HEK293 (cell line): Measurements from ENCODE around the gene PPARGC1A.

Experiments used
- CTCF ChIA-PET: fragments of 350-600 bp; formaldehyde crosslinking; extraction: SDS; loops from one replicate; lab custom pipeline; 2021; ENCODE audit warnings: antibody characterized with exemption; lab: Yijun Ruan, JAX
- POLR2A ChIA-PET: fragments of 300-600 bp; formaldehyde crosslinking; extraction: SDS; loops from one replicate; lab custom pipeline; 2020; ENCODE audit warnings: antibody characterized with exemption, inconsistent platforms; lab: Yijun Ruan, JAX
- H3K27ac ChIP-seq: fragments of 200-500 bp; sonication (Bioruptor generic); 2 replicates; pipeline ENCODE4 v1.5.1; 2014; ENCODE audit warnings: low read depth, low read length, control low read depth, inconsistent platforms; ENCODE audit errors: extremely low read depth
- H3K36me3 ChIP-seq, 2 experiments: fragments of 200-500 bp in 1 of 2; sonication (Bioruptor generic) in 1 of 2; 1 replicate in 1 of 2; 2 replicates in 1 of 2; pipeline ENCODE4 v1.5.1; 2014 to 2017; ENCODE audit warnings: inconsistent platforms in 2 of 2, low read length in 2 of 2; ENCODE audit not compliant: control insufficient read depth in 2 of 2, insufficient read depth in 1 of 2
- H3K4me1 ChIP-seq: fragments of 200-500 bp; sonication (Bioruptor generic); 2 replicates; pipeline ENCODE4 v1.5.1; 2014; ENCODE audit warnings: mild to moderate bottlenecking, low read length, inconsistent platforms; ENCODE audit not compliant: control insufficient read depth, insufficient read depth
- H3K4me3 ChIP-seq: 2 replicates; pipeline ENCODE4 v1.5.1; 2011; ENCODE audit warnings: low read depth, mild to moderate bottlenecking, control low read depth, low read length, moderate library complexity
- H3K9me3 ChIP-seq: fragments of 200-500 bp; sonication (Bioruptor generic); 2 replicates; pipeline ENCODE4 v1.5.1; 2014; ENCODE audit warnings: low read depth, low read length, inconsistent platforms; ENCODE audit not compliant: control insufficient read depth, insufficient read depth
- ATF2 ChIP-seq: fragments of 450-650 bp; formaldehyde crosslinking; IDR thresholded peaks from 2 replicates; pipeline ENCODE4 v1.5.1; 2016; ENCODE audit warnings: missing biosample characterization, missing genetic modification characterization, low read depth
- BCL6B ChIP-seq: fragments of 450-650 bp; formaldehyde crosslinking; IDR thresholded peaks from 2 replicates; pipeline ENCODE4 v1.5.1; 2017; ENCODE audit warnings: missing biosample characterization, missing genetic modification characterization
- HOXA7 ChIP-seq: sonication (generic); formaldehyde crosslinking; IDR thresholded peaks from 2 replicates; pipeline ENCODE4 v1.8.1; 2022; ENCODE audit warnings: missing genetic modification reagents, borderline replicate concordance
- HOXC10 ChIP-seq: sonication (generic); formaldehyde crosslinking; IDR thresholded peaks from 2 replicates; pipeline ENCODE4 v1.8.1; 2023; ENCODE audit warnings: mild to moderate bottlenecking, missing genetic modification reagents
- KLF16 ChIP-seq: fragments of 450-650 bp; formaldehyde crosslinking; IDR thresholded peaks from 2 replicates; pipeline ENCODE4 v1.5.1; 2017; ENCODE audit warnings: missing biosample characterization, missing genetic modification characterization
- SP3 ChIP-seq: fragments of 450-650 bp; formaldehyde crosslinking; IDR thresholded peaks from 2 replicates; pipeline ENCODE4 v1.5.1; 2016; ENCODE audit warnings: missing biosample characterization, missing genetic modification characterization
- ZBTB44 ChIP-seq: fragments of 450-650 bp; IDR thresholded peaks from 2 replicates; pipeline ENCODE4 v1.5.1; 2018; ENCODE audit warnings: missing biosample characterization, mild to moderate bottlenecking, missing genetic modification characterization
- ZBTB49 ChIP-seq: fragments of 450-650 bp; formaldehyde crosslinking; IDR thresholded peaks from 2 replicates; pipeline ENCODE4 v1.5.1; 2016; ENCODE audit warnings: missing biosample characterization, missing genetic modification characterization, low read depth
- ZBTB8A ChIP-seq: fragments of 450-650 bp; formaldehyde crosslinking; IDR thresholded peaks from 2 replicates; pipeline ENCODE4 v1.5.1; 2016; ENCODE audit warnings: missing biosample characterization, missing genetic modification characterization
- ZFHX2 ChIP-seq: fragments of 450-650 bp; formaldehyde crosslinking; conservative IDR thresholded peaks from 2 replicates; pipeline ENCODE4 v1.5.1; 2016; ENCODE audit warnings: missing biosample characterization, missing genetic modification characterization
- ZFP3 ChIP-seq: fragments of 450-650 bp; formaldehyde crosslinking; IDR thresholded peaks from 2 replicates; pipeline ENCODE4 v1.5.1; 2016; ENCODE audit warnings: low read depth, missing biosample characterization, missing genetic modification characterization
- ZIC2 ChIP-seq: fragments of 450-650 bp; formaldehyde crosslinking; IDR thresholded peaks from 2 replicates; pipeline ENCODE4 v1.5.1; 2016; ENCODE audit warnings: missing biosample characterization, missing genetic modification characterization
- ZNF112 ChIP-seq: fragments of 450-650 bp; formaldehyde crosslinking; IDR thresholded peaks from 2 replicates; pipeline ENCODE4 v1.5.0; 2017; ENCODE audit warnings: missing biosample characterization, missing genetic modification characterization
- ZNF214 ChIP-seq: fragments of 450-650 bp; formaldehyde crosslinking; IDR thresholded peaks from 2 replicates; pipeline ENCODE4 v1.5.1; 2017; ENCODE audit warnings: missing biosample characterization, mild to moderate bottlenecking, missing genetic modification characterization, borderline replicate concordance
- ZNF37A ChIP-seq: fragments of 450-650 bp; IDR thresholded peaks from 2 replicates; pipeline ENCODE4 v1.5.1; 2018; ENCODE audit warnings: missing biosample characterization, missing genetic modification characterization
- ZNF394 ChIP-seq: fragments of 450-650 bp; formaldehyde crosslinking; IDR thresholded peaks from 2 replicates; pipeline ENCODE4 v1.5.1; 2016; ENCODE audit warnings: missing biosample characterization, missing genetic modification characterization, mild to moderate bottlenecking, moderate library complexity, borderline replicate concordance
- ZNF473 ChIP-seq: fragments of 450-650 bp; formaldehyde crosslinking; IDR thresholded peaks from 2 replicates; pipeline ENCODE4 v1.5.1; 2017; ENCODE audit warnings: missing biosample characterization, missing genetic modification characterization
- ZNF549 ChIP-seq: fragments of 450-650 bp; IDR thresholded peaks from 2 replicates; pipeline ENCODE4 v1.5.1; 2018; ENCODE audit warnings: missing biosample characterization, missing genetic modification characterization, mild to moderate bottlenecking, inconsistent platforms, moderate library complexity
- ZNF560 ChIP-seq: fragments of 450-650 bp; formaldehyde crosslinking; IDR thresholded peaks from 2 replicates; pipeline ENCODE4 v1.5.1; 2017; ENCODE audit warnings: missing biosample characterization, missing genetic modification characterization, borderline replicate concordance
- ZNF596 ChIP-seq: fragments of 450-650 bp; IDR thresholded peaks from 2 replicates; pipeline ENCODE4 v1.5.0; 2018; ENCODE audit warnings: missing biosample characterization, mild to moderate bottlenecking, missing genetic modification characterization, moderate library complexity
- ZNF621 ChIP-seq: fragments of 450-650 bp; formaldehyde crosslinking; IDR thresholded peaks from 2 replicates; pipeline ENCODE4 v1.5.1; 2017; ENCODE audit warnings: missing biosample characterization, missing genetic modification characterization
- ZNF660 ChIP-seq: fragments of 450-650 bp; IDR thresholded peaks from 2 replicates; pipeline ENCODE4 v1.5.1; 2018; ENCODE audit warnings: missing biosample characterization, mild to moderate bottlenecking, missing genetic modification characterization
- ZNF704 ChIP-seq: fragments of 450-650 bp; formaldehyde crosslinking; IDR thresholded peaks from 2 replicates; pipeline ENCODE4 v1.5.1; 2016; ENCODE audit warnings: missing biosample characterization, missing genetic modification characterization
- ZNF791 ChIP-seq: fragments of 450-650 bp; formaldehyde crosslinking; IDR thresholded peaks from 2 replicates; pipeline ENCODE4 v1.5.1; 2016; ENCODE audit warnings: missing biosample characterization, missing genetic modification characterization
- ZNF843 ChIP-seq: fragments of 450-650 bp; formaldehyde crosslinking; IDR thresholded peaks from 2 replicates; pipeline ENCODE4 v1.5.1; 2016; ENCODE audit warnings: missing biosample characterization, missing genetic modification characterization
- ZSCAN16 ChIP-seq: fragments of 450-650 bp; formaldehyde crosslinking; IDR thresholded peaks from 2 replicates; pipeline ENCODE4 v1.5.1; 2016; ENCODE audit warnings: missing biosample characterization, missing genetic modification characterization

Gene PPARGC1A

GRCh38 chr4:23871426-23871825 is 18.4 kb downstream of the PPARGC1A start:
- H3K36me3 ChIP-seq: no peaks in the 10 kb centered on the region
- POLR2A ChIA-PET: interaction anchor here (0.5 kb wide), 1 partner anchor 21 kb away, joined by 3 read pairs; no protein-coding TSS in a partner anchor
- CTCF ChIA-PET: no interaction called here
- no peaks in the 10 kb centered on the region for H3K9me3 ChIP-seq
- H3K4me3 ChIP-seq: no peak overlapping the region
- H3K4me1 ChIP-seq: peaks cover 9% of the 10 kb centered on the region; the same call in 1 of the 2 replicates
- H3K27ac ChIP-seq: no peak overlapping the region
- TF ChIP-seq ZNF37A (tag by site-specific recombination) (no peak), HOXA7 (CRISPR knock-in tag) (no peak), HOXC10 (CRISPR knock-in tag) (no peak), ZNF473 (tag by site-specific recombination) (no peak), ZIC2 (no peak), ZNF791 (tag by site-specific recombination) (no peak), ZBTB8A (no peak), ZFHX2 (tag by site-specific recombination) (no peak), ZBTB44 (tag by site-specific recombination) (no peak), ATF2 (tag by site-specific recombination) (no peak), ZNF660 (tag by site-specific recombination) (no peak), ZNF112 (tag by site-specific recombination) (no peak), KLF16 (tag by site-specific recombination) (no peak), ZNF560 (no peak), BCL6B (tag by site-specific recombination) (no peak)

- ChIA-PET CTCF (no interaction called here), POLR2A (no interaction called here)
- H3K27ac ChIP-seq: no peak overlapping the region
- no peaks in the 10 kb centered on the region for H3K9me3 ChIP-seq
- TF ChIP-seq ZNF214 (tag by site-specific recombination) (no peak), SP3 (tag by site-specific recombination) (no peak)
- H3K4me3 ChIP-seq: no peak overlapping the region
- 0 out of 2 replicates have a peak, but pooled peaks cover 3% of the 10 kb centered on the region for H3K4me1 ChIP-seq
- H3K36me3 ChIP-seq: no peaks in the 10 kb centered on the region
Measured at GRCh38 chr4:23866450-23867075, 23.3 kb downstream of the PPARGC1A start.

- H3K4me3 ChIP-seq: no peak overlapping the region
- 0 out of 2 replicates have a peak, but pooled peaks cover 3% of the 10 kb centered on the region for H3K4me1 ChIP-seq
- POLR2A ChIA-PET: no interaction called here
- H3K27ac ChIP-seq: no peak overlapping the region
- H3K9me3 ChIP-seq: no peaks in the 10 kb centered on the region
- H3K36me3 ChIP-seq: no peaks in the 10 kb centered on the region
- CTCF ChIA-PET: interaction anchor here (0.7 kb wide), 1 partner anchor 24 kb away, joined by 3 read pairs; no protein-coding TSS in a partner anchor
- TF ChIP-seq ZNF843 (tag by site-specific recombination): no peak
- no peak for TF ChIP-seq ZBTB49 (tag by site-specific recombination)
- TF ChIP-seq ZFP3 (tag by site-specific recombination): no peak
- no peak for TF ChIP-seq ZNF596 (tag by site-specific recombination)
- TF ChIP-seq ZNF704 (tag by site-specific recombination): no peak
- TF ChIP-seq ZNF394 (tag by site-specific recombination): no peak
- no peak for TF ChIP-seq ZSCAN16 (tag by site-specific recombination)
- TF ChIP-seq ZNF549 (tag by site-specific recombination): no peak
- TF ChIP-seq ZNF621: no peak
Measured at GRCh38 chr4:23861897-23862296, 27.9 kb downstream of the PPARGC1A start.
